GM18505 (cell line): Measurements from ENCODE around the gene SAC3D1.
A peak's percentile ranks its signal among the peaks of the same experiment; 100 is the strongest.

Experiments
- ATAC-seq: cut with Tn5 transposase; IDR thresholded peaks from one replicate; pipeline ENCODE4 v1.9.1; 2021; ENCODE audit not compliant: unreplicated experiment
- POLR2A ChIP-seq: IDR thresholded peaks from 4 replicates; pipeline ENCODE4 v1.6.1; 2011; ENCODE audit warnings: borderline replicate concordance; ENCODE audit not compliant: insufficient read depth, insufficient read length; ENCODE audit errors: extremely low read depth

The SAC3D1 gene

GRCh38 chr11:65036931-65037330 lies 4.1 kb upstream of the SAC3D1 start:
- no peak for TF ChIP-seq POLR2A
- no peak for ATAC-seq

- TF ChIP-seq POLR2A = no peak
- no peak for ATAC-seq
These were observed 527 bp upstream of the SAC3D1 start for GRCh38 chr11:65040520-65040846.

GRCh38 chr11:65042891-65043290 lies 1.9 kb downstream of the SAC3D1 start:
- TF ChIP-seq POLR2A = no peak
- ATAC-seq = no peak

GRCh38 chr11:65043881-65044501 lies 3.0 kb downstream of the SAC3D1 start:
- ATAC-seq = no peak
- TF ChIP-seq POLR2A = no peak

- no peak for ATAC-seq
- TF ChIP-seq POLR2A = no peak
These were observed 4.1 kb downstream of the SAC3D1 start for GRCh38 chr11:65045061-65045460.

- no peak for TF ChIP-seq POLR2A
- ATAC-seq = no peak
These were observed 4.7 kb downstream of the SAC3D1 start for GRCh38 chr11:65045728-65046127.

GRCh38 chr11:65047581-65048422 lies 6.8 kb downstream of the SAC3D1 start:
- peak; percentile 16 for TF ChIP-seq POLR2A
- no peak for ATAC-seq

- ATAC-seq = no peak
These were observed 10.4 kb downstream of the SAC3D1 start for GRCh38 chr11:65051398-65051858.

GRCh38 chr11:65053827-65054508 lies 13.0 kb downstream of the SAC3D1 start:
- ATAC-seq = no peak
- no peak for TF ChIP-seq POLR2A

More at GRCh38 chr11:65051398-65051858, 10.4 kb downstream of the SAC3D1 start:
- no peak for TF ChIP-seq POLR2A

GRCh38 chr11:65055538-65055937 lies 14.5 kb downstream of the SAC3D1 start:
- ATAC-seq = no peak

GRCh38 chr11:65056999-65057398 lies 16.0 kb downstream of the SAC3D1 start:
- no peak for ATAC-seq
- TF ChIP-seq POLR2A = no peak

More at GRCh38 chr11:65055538-65055937, 14.5 kb downstream of the SAC3D1 start:
- no peak for TF ChIP-seq POLR2A

- no peak for TF ChIP-seq POLR2A
- ATAC-seq = no peak
These were observed 16.5 kb downstream of the SAC3D1 start for GRCh38 chr11:65057526-65057925.

GRCh38 chr11:65058012-65058411 lies 17.0 kb downstream of the SAC3D1 start:
- TF ChIP-seq POLR2A = no peak
- ATAC-seq = no peak
